GM12878 (cell line): Measurements from ENCODE around the gene RALGAPB.

Experiments used
- CEBPB ChIP-seq, 2 experiments: fragments of 150-350 bp in 1 of 2; IDR thresholded peaks; 2 replicates each; pipeline ENCODE4 v1.6.1; 2012 to 2014; ENCODE audit warnings: low read depth in 2 of 2, low read length in 2 of 2, borderline replicate concordance in 1 of 2, inconsistent platforms in 1 of 2
- NFYB ChIP-seq: IDR thresholded peaks from 2 replicates; pipeline ENCODE4 v1.6.1; 2011; ENCODE audit warnings: low read depth, mild to moderate bottlenecking, low read length, improper control_type of control experiment, moderate library complexity; ENCODE audit not compliant: insufficient read depth
- POLR2A ChIP-seq: IDR thresholded peaks from 2 replicates; pipeline ENCODE4 v1.6.1; 2011; ENCODE audit warnings: low read depth, mild to moderate bottlenecking, low read length
- TARDBP ChIP-seq: IDR thresholded peaks from 2 replicates; pipeline ENCODE4 v1.6.1; 2016; ENCODE audit warnings: borderline replicate concordance
- ZNF24 ChIP-seq: fragments of 450-650 bp; IDR thresholded peaks from 2 replicates; pipeline ENCODE4 v1.6.1; 2017; ENCODE audit warnings: antibody characterized with exemption, mild to moderate bottlenecking
- TF ChIP-seq, protein P1 (sequence below): fragments of 450-650 bp; IDR thresholded peaks from 2 replicates; pipeline ENCODE4 v1.6.1; 2016; ENCODE audit warnings: mild to moderate bottlenecking

- TF ChIP-seq TARDBP = no peak
- TF ChIP-seq, protein P1, sequence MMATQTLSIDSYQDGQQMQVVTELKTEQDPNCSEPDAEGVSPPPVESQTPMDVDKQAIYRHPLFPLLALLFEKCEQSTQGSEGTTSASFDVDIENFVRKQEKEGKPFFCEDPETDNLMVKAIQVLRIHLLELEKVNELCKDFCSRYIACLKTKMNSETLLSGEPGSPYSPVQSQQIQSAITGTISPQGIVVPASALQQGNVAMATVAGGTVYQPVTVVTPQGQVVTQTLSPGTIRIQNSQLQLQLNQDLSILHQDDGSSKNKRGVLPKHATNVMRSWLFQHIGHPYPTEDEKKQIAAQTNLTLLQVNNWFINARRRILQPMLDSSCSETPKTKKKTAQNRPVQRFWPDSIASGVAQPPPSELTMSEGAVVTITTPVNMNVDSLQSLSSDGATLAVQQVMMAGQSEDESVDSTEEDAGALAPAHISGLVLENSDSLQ = no peak
- TF ChIP-seq POLR2A = no peak
- no peak for TF ChIP-seq NFYB
- TF ChIP-seq ZNF24 = no peak
- TF ChIP-seq CEBPB (IDR thresholded peaks at IDR 0.05; ENCODE audit: borderline replicate concordance in 1 of 2, low read depth in 2 of 2, low read length in 2 of 2) = no peak
Measured at GRCh38 chr20:38466983-38467382, 5.7 kb upstream of the RALGAPB start.
